ENCODE results near the gene RAB11A. TPM values are rescaled to one million over a fixed set of nuclear protein-coding genes. Genes with fewer than 3 reads are reported as not detected.
A peak's percentile ranks its signal among the peaks of the same experiment; 100 is the strongest.
"Not testable (repeated sequence)": the region's sequence is repeated elsewhere in the genome, so short reads cannot be mapped to it uniquely, and the experiment has no call there.

The RAB11A gene
- total RNA-seq, 2 experiments from 2014 or later, result 141 to 151 TPM

DNA sequence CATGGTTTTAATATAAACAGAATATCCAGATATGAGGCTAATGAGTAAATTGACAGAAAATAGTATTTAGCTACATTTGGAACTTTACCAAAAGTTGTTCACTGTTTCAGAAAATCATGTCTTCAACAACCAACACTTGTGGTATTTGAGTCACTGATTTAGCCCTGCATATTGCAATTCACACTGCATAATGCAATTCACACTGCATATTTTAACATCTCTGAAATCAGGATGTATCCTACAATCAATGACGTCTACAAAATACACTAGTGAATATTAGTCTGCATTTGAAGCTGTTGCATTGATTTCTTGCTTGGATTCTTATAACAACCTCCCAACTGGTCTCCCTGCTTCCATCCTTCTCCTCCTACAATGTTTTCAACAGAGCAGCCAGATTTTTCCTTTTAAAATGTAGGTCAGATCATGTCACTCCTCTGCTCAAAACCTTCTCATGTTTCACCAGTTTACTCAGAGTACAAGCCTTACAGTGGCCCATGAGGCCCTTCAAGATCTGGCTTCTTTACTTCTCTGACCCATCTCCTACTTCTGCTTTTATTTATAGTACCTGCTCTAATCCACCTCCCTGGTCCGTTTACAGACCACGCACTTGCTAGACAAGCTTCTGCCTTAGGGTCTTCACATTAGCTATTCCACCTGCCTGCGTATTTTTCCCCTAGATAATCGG is 11.4 kb upstream of the RAB11A start:
- Mint-ChIP-seq H3K36me3 (no peaks in the 10 kb centered on the region), H3K4me3 (no peak overlapping the region), H3K27me3 (peaks cover 13% of the 10 kb centered on the region), H3K4me1 (peaks cover 10% of the 10 kb centered on the region), H3K27ac (no peak overlapping the region), H3K9me3 (no peaks in the 10 kb centered on the region)
- ATAC-seq (ENCODE audit: low read depth), result no peak
- POLR2A ChIA-PET, result interaction anchor here (1.6 kb wide), 1 partner anchor 11 kb away, joined by 6 read pairs; the partner anchor contains the start of gene RAB11A
- no peak for DNase-seq

DNA sequence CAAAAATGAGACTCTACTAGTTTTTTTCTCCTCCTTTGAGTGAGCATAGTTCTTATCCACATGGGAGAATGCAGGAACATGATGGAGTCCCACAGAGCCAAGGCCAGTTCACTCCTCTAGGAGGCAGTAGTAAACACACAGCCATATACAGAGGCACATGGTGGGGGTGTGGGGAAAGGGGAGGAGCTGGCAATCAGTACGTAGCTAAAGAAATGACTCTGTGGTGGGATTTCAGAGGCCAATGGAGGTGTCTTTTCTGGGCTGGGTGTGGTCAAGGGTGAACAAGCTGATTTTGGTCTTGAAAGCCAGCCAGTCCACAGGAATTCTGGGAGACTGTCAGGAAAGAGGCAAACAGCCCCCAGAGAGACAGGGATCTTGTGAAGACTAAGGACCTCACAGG is 6.6 kb upstream of the RAB11A start:
- no peaks in the 10 kb centered on the region for H3K36me3 Mint-ChIP-seq
- POLR2A ChIA-PET, result interaction anchor here (0.5 to 1.1 kb wide), 2 partner anchors 19 to 430 kb away, joined by 3 to 4 read pairs; no protein-coding TSS in a partner anchor
- H3K9me3 Mint-ChIP-seq, result no peaks in the 10 kb centered on the region
- DNase-seq (no peak), ATAC-seq (ENCODE audit: low read depth) (peak; percentile 98)
- H3K4me1 Mint-ChIP-seq, result peaks cover 10% of the 10 kb centered on the region
- H3K27ac Mint-ChIP-seq, result no peak overlapping the region
- peak overlapping the region; percentile 32 for H3K4me3 Mint-ChIP-seq
- H3K27me3 Mint-ChIP-seq, result peaks cover 13% of the 10 kb centered on the region

DNA sequence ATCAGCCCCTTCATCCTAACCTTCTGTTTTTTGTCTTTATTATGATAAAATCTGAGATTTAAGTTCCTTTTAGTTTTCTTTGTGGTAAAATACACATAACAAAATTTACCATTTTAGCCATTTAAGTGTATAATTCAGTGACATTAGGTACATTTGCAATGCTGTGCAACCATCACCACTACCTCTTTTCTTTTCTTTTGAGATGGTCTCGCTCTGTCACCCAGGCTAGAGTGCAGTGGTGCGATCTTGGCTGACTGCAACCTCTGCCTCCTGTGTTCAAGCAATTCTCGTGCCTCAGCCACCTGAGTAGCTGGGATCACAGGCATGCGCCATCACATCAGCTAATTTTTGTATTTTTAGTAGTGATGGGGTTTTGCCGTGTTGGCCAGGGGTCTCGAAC is 6.2 kb upstream of the RAB11A start:
- Mint-ChIP-seq H3K4me3 (no peak overlapping the region), H3K27ac (no peak overlapping the region), H3K4me1 (peaks cover 10% of the 10 kb centered on the region), H3K36me3 (no peaks in the 10 kb centered on the region), H3K9me3 (no peaks in the 10 kb centered on the region), H3K27me3 (peaks cover 13% of the 10 kb centered on the region)
- no peak for ATAC-seq (ENCODE audit: low read depth)
- POLR2A ChIA-PET, result interaction anchor here (0.5 to 1.1 kb wide), 2 partner anchors 19 to 429 kb away, joined by 3 to 4 read pairs; no protein-coding TSS in a partner anchor
- DNase-seq, result no peak

DNA sequence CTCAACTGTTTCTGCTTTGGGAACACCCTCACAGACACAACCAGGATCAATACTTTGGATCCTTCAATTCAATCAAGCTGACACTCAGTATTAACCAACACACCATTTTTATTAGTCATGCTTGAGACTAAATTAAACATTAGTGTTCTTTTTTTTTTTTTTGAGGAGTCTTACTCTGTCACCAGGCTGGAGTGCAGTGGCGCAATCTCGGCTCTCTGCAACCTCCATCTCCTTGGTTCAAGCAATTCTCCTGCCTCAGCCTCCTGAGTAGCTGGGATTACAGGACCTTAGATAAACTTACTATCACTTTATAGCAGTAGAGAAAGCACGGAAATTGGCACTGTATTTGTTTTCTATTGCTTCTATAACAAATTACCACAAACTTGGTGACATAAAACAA is 2.0 kb upstream of the RAB11A start:
- DNase-seq (no peak), ATAC-seq (ENCODE audit: low read depth) (no peak)
- Mint-ChIP-seq H3K36me3 (peaks cover 6% of the 10 kb centered on the region), H3K27ac (no peak overlapping the region), H3K4me1 (peaks cover 16% of the 10 kb centered on the region), H3K9me3 (no peaks in the 10 kb centered on the region), H3K4me3 (no peak overlapping the region), H3K27me3 (peaks cover 3% of the 10 kb centered on the region)
- POLR2A ChIA-PET, result interaction anchor here (0.7 kb wide), 1 partner anchor 8 kb away, joined by 6 read pairs; no protein-coding TSS in a partner anchor

DNA sequence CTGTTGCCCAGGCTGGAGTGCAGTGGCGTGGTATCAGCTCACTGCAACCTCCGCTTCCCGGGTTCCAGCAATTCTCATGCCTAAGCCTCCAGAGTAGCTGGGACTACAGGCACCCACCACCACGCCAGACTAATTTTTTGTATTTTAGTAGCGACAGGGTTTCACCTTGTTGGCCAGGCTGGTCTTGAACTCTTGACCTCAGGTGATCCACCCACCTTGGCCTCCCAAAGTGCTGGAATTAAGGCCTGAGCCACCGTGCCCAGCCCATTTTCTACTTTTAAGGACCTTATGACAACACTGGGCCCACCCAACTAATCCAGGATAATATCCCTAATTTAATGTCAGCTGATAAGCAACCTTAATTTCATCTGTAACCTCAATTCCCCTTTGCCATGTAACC is 1.4 kb upstream of the RAB11A start:
- H3K36me3 Mint-ChIP-seq; DNase-seq; H3K9me3 Mint-ChIP-seq; H3K27ac Mint-ChIP-seq; ATAC-seq (ENCODE audit: low read depth); H3K27me3 Mint-ChIP-seq: not testable (repeated sequence)
- POLR2A ChIA-PET, result interaction anchor here (0.7 kb wide), 1 partner anchor 9 kb away, joined by 6 read pairs; no protein-coding TSS in a partner anchor
- H3K4me3 Mint-ChIP-seq, result peak overlapping the region; percentile 100
- H3K4me1 Mint-ChIP-seq, result peaks cover 16% of the 10 kb centered on the region

DNA sequence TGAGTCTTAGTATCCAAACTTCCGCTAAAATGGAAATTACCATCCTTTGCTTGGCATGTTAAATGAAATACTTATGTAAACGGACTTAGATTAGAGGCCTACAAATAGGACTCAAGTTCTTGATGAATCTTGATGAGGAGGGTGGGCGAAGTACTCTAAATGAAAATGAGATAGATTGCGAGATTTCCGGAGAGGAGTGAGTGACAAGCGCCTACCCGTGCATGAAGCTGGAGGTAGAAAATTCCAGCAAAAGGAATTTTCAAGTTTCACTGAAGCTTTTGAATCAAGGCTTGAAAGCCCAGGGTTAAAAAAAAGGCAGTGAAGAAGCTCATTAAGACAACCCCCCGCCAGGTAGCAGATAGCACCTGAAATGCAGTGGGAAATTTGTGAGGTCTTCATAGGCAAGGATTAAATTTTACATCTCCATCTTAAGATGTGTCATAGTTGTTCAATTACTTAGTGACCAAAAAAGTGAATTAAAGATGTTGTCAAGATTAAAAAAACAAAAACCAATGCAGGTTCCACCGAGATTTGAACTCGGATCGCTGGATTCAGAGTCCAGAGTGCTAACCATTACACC is 655 bp upstream of the RAB11A start:
- Mint-ChIP-seq H3K4me3 (peak overlapping the region; percentile 100), H3K27ac (peak overlapping the region; percentile 98), H3K36me3 (peaks cover 9% of the 10 kb centered on the region), H3K4me1 (peaks cover 16% of the 10 kb centered on the region), H3K27me3 (peaks cover 3% of the 10 kb centered on the region), H3K9me3 (no peaks in the 10 kb centered on the region)
- POLR2A ChIA-PET, result interaction anchor here (0.6 to 3.2 kb wide), 24 partner anchors 10 to 637 kb away, joined by 3 to 28 read pairs (median 4); partner anchors contain the start of genes DENND4A, HACD3, INTS14 and ZWILCH
- no peak for ATAC-seq (ENCODE audit: low read depth)
- no peak for DNase-seq

DNA sequence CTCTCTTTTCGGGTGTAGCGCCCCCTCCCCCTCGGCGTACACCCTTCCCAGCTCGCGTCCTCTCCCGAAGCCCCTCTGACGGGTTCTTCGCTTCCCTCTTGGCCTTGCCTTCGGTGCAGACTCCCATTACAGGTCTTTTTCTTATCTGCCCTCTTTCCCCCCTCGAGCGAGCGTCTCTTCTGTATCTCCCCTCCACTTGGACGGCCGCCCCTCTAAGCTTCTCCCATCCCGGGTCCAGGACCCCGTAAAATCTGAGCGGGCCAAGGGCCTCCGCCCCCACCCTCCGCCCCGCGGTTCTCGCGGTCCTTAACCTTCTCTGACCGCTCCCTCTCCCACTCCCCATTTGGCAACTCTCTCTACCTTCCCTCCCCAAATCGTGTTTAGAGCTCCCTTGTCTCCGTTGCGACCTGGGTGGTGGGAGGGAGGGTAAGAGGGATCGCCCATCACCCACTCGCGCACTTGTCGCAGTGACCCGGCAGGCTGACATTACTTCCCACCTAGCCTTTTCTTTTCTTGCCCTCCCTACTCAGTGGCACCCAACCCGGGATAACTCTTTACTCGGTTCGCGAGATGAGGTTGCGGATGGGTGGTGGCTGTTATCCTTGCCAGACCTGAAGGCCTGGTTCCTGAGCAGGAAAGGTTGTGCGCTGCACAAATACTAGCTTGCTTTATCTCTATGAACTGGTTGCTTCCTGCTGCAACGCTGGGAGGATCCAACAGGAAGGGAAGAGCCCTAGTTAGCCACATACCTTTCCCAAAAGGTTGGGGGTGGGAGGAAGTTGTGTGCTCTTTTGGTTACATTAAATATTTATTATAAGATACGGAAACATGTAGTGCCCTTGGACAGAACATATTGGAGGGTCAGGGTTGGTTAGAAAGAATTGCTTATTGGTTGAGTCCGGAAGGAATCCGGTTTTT is 922 bp downstream of the RAB11A start:
- Mint-ChIP-seq H3K27me3 (peaks cover 3% of the 10 kb centered on the region), H3K36me3 (peaks cover 12% of the 10 kb centered on the region), H3K4me3 (peak overlapping the region; percentile 100), H3K27ac (peak overlapping the region; percentile 98), H3K9me3 (no peaks in the 10 kb centered on the region), H3K4me1 (peaks cover 20% of the 10 kb centered on the region)
- DNase-seq (no peak), ATAC-seq (ENCODE audit: low read depth) (no peak)
- POLR2A ChIA-PET, result interaction anchor here (0.7 to 3.2 kb wide), 15 partner anchors 8 to 485 kb away, joined by 3 to 28 read pairs (median 6); partner anchors contain the start of genes DENND4A, HACD3 and INTS14

DNA sequence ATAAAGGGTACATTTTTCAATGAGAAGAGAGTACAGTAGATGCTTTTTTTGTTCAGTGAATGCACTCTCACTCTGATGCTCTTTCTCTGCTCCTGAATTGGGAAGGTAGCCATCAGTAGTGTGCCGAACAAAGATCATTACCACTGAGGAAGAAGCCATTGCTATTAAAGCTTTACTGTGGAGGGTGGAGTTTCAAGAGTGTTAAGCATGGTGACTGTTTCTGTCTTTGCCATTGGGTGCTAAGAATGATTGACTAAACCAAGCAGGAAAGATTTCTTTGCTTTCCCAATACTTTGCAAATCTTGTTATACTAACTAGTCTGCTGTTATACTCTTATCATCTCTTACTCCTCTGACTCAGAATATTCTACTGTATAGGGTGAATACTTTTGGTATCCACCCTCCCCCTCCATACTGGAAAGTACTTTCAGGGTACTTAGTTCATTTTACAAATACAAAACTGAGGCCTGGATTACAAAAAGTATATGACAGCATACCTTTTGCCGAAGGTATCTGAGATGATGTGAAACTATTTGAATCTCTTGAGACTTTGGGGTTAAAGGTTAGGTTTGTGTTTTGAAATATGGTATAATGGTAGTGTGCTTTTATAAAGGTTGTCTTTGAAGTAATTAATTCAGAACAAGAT is 1.7 kb downstream of the RAB11A start:
- POLR2A ChIA-PET, result interaction anchor here (1.0 to 3.2 kb wide), 3 partner anchors 9 to 20 kb away, joined by 3 to 28 read pairs (median 5); no protein-coding TSS in a partner anchor
- peaks cover 12% of the 10 kb centered on the region for H3K36me3 Mint-ChIP-seq
- H3K4me1 Mint-ChIP-seq, result peaks cover 22% of the 10 kb centered on the region
- ATAC-seq (ENCODE audit: low read depth), result no peak
- DNase-seq, result no peak
- peaks cover 3% of the 10 kb centered on the region for H3K27me3 Mint-ChIP-seq
- peak overlapping the region; percentile 98 for H3K27ac Mint-ChIP-seq
- no peaks in the 10 kb centered on the region for H3K9me3 Mint-ChIP-seq
- peak overlapping the region; percentile 100 for H3K4me3 Mint-ChIP-seq

DNA sequence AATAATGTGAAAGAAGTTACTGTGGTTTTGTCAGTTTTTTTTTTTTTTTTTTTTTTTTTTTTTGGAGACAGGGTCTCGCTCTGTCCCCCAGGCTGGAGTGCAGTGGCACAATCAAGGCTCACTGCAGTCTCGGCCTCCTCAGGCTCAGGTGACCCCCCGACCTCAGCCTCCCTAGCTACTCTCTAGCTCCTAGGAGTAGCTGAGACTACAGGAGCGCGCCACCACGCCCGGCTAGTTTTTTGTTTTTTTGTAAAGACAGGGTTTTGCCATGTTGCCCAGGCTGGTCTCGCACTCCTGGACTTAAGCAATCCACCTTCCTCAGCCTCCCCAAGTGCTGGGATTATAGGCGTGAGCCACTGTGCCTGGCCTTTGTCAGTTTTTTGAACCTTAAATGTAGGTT is 2.6 kb downstream of the RAB11A start:
- H3K4me3 Mint-ChIP-seq; ATAC-seq (ENCODE audit: low read depth); DNase-seq; H3K9me3 Mint-ChIP-seq; H3K27me3 Mint-ChIP-seq; H3K27ac Mint-ChIP-seq: not testable (repeated sequence)
- peaks cover 12% of the 10 kb centered on the region for H3K36me3 Mint-ChIP-seq
- POLR2A ChIA-PET, result interaction anchor here (0.5 kb wide), 1 partner anchor 65 kb away, joined by 3 read pairs; no protein-coding TSS in a partner anchor
- H3K4me1 Mint-ChIP-seq, result peaks cover 22% of the 10 kb centered on the region

DNA sequence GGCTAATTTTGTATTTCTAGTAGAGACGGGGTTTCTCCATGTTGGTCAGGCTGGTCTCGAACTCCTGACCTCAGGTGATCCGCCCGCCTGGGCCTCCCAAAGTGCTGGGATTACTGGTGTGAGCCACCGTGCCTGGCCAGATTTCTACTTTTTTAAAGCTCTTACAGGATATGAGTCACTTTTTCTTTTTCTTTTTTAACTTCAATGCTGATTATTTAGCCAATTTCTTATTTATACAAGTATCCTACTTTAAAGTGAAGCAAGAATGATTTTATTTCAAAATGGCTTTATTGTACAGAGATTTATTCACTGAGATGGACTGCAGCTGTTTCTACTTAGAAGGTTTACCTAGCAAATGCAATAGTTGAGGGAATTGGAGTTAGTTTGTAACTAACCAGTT is 3.3 kb downstream of the RAB11A start:
- not testable (repeated sequence) for H3K27me3 Mint-ChIP-seq, H3K9me3 Mint-ChIP-seq
- H3K4me1 Mint-ChIP-seq, result peaks cover 22% of the 10 kb centered on the region

DNA sequence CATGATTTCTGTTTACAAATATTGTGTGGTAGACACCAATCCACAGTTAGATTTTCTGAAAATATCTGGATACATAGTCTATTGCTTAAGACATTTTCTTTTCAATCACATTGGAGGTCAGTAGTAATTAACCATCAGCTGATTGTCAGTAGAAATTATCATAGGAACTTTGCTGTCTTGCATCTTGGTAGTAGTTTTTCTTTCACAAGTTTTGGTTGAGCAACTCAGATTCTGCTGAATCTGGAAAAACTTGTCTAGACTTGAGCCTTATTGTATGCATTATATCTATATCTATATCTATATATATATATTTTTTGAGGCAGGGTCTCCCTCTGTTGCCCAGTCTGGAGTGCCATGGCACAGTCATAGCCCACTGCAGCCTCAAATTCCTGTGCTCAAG is 4.0 kb downstream of the RAB11A start:
- peaks cover 3% of the 10 kb centered on the region for H3K27me3 Mint-ChIP-seq
- POLR2A ChIA-PET, result no interaction called here
- ATAC-seq (ENCODE audit: low read depth), result no peak
- no peaks in the 10 kb centered on the region for H3K9me3 Mint-ChIP-seq
- H3K36me3 Mint-ChIP-seq, result peaks cover 19% of the 10 kb centered on the region
- no peak overlapping the region for H3K27ac Mint-ChIP-seq
- H3K4me3 Mint-ChIP-seq, result no peak overlapping the region
- peaks cover 22% of the 10 kb centered on the region for H3K4me1 Mint-ChIP-seq
- no peak for DNase-seq

More for the DNA sequence above, 3.3 kb downstream of the RAB11A start:
- DNase-seq; H3K27ac Mint-ChIP-seq; ATAC-seq (ENCODE audit: low read depth): not testable (repeated sequence)
- Mint-ChIP-seq H3K36me3 (peaks cover 14% of the 10 kb centered on the region), H3K4me3 (peak overlapping the region; percentile 22)
- POLR2A ChIA-PET, result interaction anchor here (0.6 kb wide), 1 partner anchor 706 kb away, joined by 3 read pairs; no protein-coding TSS in a partner anchor

DNA sequence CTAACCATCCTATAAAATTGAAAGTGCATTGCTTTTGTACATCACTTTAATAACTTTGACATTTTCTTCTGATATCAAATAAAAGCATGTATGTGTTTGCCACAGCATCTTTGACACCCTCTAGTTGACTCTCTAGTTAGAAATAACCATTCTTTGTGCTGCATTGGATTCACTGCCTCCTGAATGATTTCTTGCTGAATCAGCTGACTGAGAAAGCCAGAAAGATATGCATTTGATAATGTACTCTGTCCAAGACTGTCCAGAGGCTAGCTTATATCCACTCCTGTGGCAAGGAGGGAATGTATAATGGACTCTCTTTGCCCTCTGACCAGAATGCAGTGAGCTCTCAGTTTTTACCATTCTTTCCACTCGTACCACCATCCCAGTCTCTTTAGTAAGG is 6.2 kb downstream of the RAB11A start:
- peaks cover 23% of the 10 kb centered on the region for H3K36me3 Mint-ChIP-seq
- no peak overlapping the region for H3K27ac Mint-ChIP-seq
- DNase-seq, result no peak
- no peaks in the 10 kb centered on the region for H3K27me3 Mint-ChIP-seq
- POLR2A ChIA-PET, result interaction anchor here (0.6 kb wide), 1 partner anchor 47 kb away, joined by 3 read pairs; no protein-coding TSS in a partner anchor
- ATAC-seq (ENCODE audit: low read depth), result no peak
- no peak overlapping the region for H3K4me3 Mint-ChIP-seq
- H3K4me1 Mint-ChIP-seq, result peaks cover 18% of the 10 kb centered on the region
- no peaks in the 10 kb centered on the region for H3K9me3 Mint-ChIP-seq
